ENCODE results near the gene IL17RC.

Gene IL17RC

DNA sequence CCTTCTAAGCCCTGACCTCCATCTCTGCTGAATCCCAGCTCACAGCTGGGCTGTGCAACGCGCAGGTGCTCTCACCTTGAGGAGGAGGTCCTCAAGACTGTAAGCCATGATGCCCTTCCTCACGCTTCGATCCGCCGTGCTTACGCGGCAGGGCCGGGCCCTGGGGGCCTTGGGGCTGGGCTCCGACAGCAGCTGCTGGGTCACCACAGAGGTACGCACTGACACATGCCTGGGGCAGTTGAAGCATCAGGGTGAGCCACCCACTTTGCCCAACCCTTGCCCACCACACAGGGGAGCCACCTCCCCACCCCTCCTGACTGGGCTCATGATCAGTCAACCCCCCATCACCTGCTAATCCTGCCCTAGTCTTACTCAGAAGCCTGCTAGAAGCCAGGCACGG is 39.9 kb upstream of the IL17RC start:
- TF ChIP-seq, protein P1, sequence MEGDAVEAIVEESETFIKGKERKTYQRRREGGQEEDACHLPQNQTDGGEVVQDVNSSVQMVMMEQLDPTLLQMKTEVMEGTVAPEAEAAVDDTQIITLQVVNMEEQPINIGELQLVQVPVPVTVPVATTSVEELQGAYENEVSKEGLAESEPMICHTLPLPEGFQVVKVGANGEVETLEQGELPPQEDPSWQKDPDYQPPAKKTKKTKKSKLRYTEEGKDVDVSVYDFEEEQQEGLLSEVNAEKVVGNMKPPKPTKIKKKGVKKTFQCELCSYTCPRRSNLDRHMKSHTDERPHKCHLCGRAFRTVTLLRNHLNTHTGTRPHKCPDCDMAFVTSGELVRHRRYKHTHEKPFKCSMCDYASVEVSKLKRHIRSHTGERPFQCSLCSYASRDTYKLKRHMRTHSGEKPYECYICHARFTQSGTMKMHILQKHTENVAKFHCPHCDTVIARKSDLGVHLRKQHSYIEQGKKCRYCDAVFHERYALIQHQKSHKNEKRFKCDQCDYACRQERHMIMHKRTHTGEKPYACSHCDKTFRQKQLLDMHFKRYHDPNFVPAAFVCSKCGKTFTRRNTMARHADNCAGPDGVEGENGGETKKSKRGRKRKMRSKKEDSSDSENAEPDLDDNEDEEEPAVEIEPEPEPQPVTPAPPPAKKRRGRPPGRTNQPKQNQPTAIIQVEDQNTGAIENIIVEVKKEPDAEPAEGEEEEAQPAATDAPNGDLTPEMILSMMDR (IDR thresholded peaks at IDR 0.05; ENCODE audit: borderline replicate concordance, control extremely low read depth, extremely low read depth, insufficient read depth, missing control alignments), result no peak
- DNase-seq (ENCODE audit: low spot score), result no peak
- in situ Hi-C loops (cut with MboI; ENCODE audit: low sequenced_read_pairs, unreplicated experiment), result no loop called here

DNA sequence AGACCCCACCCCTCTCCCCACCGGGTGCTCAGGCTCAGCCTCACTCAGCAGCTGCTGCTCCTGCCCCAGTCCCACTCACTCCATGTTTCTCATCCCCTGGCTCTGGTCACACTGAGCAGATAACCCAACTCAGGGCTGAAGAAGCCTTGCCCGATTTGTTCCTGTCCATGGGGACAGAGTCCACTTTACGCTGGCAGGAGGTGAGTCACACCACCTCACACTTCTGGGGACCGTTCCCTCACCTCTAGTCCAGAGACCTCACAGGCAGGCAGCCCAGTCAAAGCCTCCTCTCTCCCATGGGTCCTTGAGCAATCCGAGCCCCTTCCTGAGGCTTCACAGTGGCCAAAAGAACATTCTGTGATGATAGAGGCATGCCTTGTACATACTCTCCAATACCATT is 38.2 kb upstream of the IL17RC start:
- in situ Hi-C loops (cut with MboI; ENCODE audit: low sequenced_read_pairs, unreplicated experiment), result no loop called here
- no peak for DNase-seq (ENCODE audit: low spot score)

DNA sequence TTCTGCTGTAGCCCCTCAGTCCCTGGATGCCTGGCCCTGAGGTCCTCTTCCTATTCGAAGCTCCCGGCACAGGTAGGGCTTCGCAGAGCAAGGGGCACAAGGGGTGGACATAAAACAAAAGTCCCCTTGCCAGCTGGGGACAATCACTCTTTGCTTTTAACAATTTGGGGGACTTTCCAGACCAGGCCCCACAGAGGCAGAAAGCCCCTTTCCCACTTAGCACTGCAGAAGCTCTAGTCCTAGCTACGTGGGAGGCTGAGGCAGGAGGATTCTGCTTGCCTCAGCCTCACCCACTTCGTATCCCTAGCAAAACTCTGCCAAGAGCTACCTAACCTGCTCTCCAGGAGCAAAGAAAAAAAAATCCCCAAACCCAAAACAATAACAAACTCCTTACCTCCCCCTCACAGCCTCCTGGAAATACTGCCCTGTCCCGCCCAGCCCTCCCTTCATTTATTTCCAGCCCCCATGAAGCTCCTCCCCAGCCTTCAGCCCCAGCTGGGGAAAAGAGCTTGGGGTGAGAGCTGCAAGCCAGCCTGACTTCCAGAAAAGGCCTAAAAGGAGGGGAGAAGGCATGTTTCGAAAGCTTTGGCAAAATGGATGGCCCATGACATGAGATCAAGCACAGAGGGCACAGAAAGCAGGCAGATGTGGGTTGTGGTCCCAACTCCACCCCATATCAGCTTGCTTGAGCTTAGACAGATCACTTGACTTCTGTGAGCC is 36.9 kb upstream of the IL17RC start, which contains the start of gene CIDEC:
TSS of gene CIDEC (minus strand) at position 424 of the 720 bp plus-strand sequence. CDS start 1,767 bp downstream, outside the sequence.
- DNase-seq (ENCODE audit: low spot score), result peak; percentile 49
- in situ Hi-C loops (cut with MboI; ENCODE audit: low sequenced_read_pairs, unreplicated experiment), result no loop called here
- TF ChIP-seq, protein P1 (IDR thresholded peaks at IDR 0.05; ENCODE audit: borderline replicate concordance, control extremely low read depth, extremely low read depth, insufficient read depth, missing control alignments), result no peak

More for the DNA sequence above, 38.2 kb upstream of the IL17RC start:
- TF ChIP-seq, protein P1 (IDR thresholded peaks at IDR 0.05; ENCODE audit: borderline replicate concordance, control extremely low read depth, extremely low read depth, insufficient read depth, missing control alignments), result no peak

DNA sequence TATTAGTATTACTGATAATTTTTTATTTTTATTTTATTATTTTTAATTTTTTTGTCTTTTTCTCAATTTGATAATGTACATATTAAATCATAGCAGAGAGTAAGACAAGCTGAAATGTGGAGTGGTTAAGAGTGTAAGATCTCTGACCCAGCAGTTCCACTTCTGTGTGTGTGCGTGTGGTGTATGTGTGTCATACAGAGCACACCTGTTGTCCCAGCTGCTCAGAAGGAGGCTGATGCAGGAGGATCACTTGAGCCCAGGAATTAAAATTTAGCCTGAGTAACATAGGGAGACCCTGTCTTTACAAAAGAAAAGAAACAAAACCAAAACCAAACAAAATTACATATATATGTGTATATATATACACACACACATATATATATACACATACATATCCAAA is 35.5 kb upstream of the IL17RC start:
- in situ Hi-C loops (cut with MboI; ENCODE audit: low sequenced_read_pairs, unreplicated experiment), result no loop called here
- TF ChIP-seq, protein P1 (IDR thresholded peaks at IDR 0.05; ENCODE audit: borderline replicate concordance, control extremely low read depth, extremely low read depth, insufficient read depth, missing control alignments), result no peak
- no peak for DNase-seq (ENCODE audit: low spot score)

DNA sequence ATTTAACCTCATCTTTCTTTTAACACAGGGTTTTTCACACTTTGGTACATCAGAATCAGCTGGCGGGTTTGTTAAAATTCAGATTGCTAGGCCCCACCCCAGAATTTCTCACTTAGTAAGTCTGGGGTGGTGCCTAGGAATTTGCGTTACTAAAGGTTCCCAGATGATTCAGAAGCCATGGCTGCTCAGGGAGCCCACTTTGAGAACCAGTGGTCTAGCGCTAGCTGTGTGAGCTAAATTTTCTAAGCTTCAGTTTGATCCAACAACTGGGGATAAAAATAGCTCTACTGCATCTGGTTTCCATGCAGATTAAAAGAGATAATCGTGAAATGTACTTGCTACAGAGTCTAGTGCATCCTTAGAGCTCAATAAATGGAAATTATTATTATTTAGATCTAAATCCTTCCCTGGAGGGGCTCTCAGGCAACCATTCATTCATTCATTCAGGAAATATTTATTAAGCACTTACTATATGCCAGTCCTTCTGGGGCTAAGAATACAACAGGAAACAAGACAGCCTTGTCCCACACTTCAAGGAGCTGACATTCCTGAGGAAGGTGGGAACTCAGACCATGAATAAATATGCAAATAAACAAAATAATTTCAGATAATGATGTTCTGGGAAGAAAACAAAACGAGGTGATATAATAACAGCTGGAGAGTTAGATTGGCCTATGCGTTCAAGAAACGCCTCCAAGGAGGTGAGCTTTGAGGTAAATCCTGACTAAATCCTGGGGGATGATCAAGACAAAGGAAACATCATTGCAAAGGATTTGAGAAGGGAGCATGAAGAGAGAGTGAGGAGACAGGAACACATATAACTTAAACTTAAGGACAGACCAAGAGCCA is 33.0 kb upstream of the IL17RC start:
- DNase-seq (ENCODE audit: low spot score), result no peak
- in situ Hi-C loops (cut with MboI; ENCODE audit: low sequenced_read_pairs, unreplicated experiment), result no loop called here
- TF ChIP-seq, protein P1 (IDR thresholded peaks at IDR 0.05; ENCODE audit: borderline replicate concordance, control extremely low read depth, extremely low read depth, insufficient read depth, missing control alignments), result no peak

DNA sequence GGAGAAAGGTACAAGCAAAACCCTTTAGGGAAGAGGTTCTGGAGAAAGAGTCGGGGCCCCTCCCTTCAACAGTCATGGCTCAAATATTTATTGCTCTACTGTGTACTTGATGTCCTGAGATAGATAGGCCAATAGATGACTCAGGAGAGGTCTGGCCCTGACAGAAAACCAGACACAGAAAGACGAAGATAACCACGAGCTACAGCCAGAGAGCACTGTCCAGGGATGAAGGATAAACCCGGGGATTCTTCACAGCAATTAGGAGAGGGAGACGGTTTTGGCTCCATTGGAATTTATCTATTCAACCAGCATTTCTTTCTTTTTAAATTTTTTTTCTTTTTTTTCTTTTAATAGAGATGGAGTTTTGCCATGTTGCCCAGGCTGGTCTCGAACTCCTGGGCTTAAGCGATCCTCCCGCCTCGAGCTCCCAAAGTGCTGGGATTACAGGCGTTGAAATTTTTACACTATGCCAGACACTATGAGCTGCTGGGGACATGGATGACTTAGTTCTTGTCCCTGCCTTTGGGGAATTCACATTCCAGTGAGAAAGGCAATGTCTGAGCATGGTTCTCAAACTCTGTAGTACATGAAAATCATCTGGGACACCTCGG is 32.2 kb upstream of the IL17RC start:
- TF ChIP-seq, protein P1 (IDR thresholded peaks at IDR 0.05; ENCODE audit: borderline replicate concordance, control extremely low read depth, extremely low read depth, insufficient read depth, missing control alignments), result no peak
- DNase-seq (ENCODE audit: low spot score), result no peak
- in situ Hi-C loops (cut with MboI; ENCODE audit: low sequenced_read_pairs, unreplicated experiment), result no loop called here
